H1 (cell line): ENCODE data around the gene SPATA21. TPM values are rescaled to one million over a fixed set of nuclear protein-coding genes. Genes with fewer than 3 reads are reported as not detected.
A peak's percentile ranks its signal among the peaks of the same experiment; 100 is the strongest.

Experiments used
- ATF2 ChIP-seq: IDR thresholded peaks from 2 replicates; pipeline ENCODE4 v1.6.1; 2012; ENCODE audit warnings: low read length, inconsistent platforms
- BACH1 ChIP-seq: IDR thresholded peaks from 2 replicates; pipeline ENCODE4 v1.6.1; 2012; ENCODE audit warnings: low read length, improper control_type of control experiment
- BCL11A ChIP-seq, 2 experiments: IDR thresholded peaks; one replicate each; pipeline ENCODE4 v1.6.1; 2011; ENCODE audit warnings: low read depth in 2 of 2, low read length in 2 of 2, mild to moderate bottlenecking in 2 of 2
- CHD1 ChIP-seq: IDR thresholded peaks from 2 replicates; pipeline ENCODE4 v1.6.1; 2012; ENCODE audit warnings: low read depth, low read length, improper control_type of control experiment
- EGR1 ChIP-seq: IDR thresholded peaks from 2 replicates; pipeline ENCODE4 v1.6.1; 2011; ENCODE audit warnings: low read depth, low read length, borderline replicate concordance
- EP300 ChIP-seq, 2 experiments: IDR thresholded peaks; 1 replicate in 1 of 2; 2 replicates in 1 of 2; pipeline ENCODE4 v1.6.1; 2011 to 2012; ENCODE audit warnings: low read depth in 2 of 2, low read length in 2 of 2, mild to moderate bottlenecking in 2 of 2, borderline replicate concordance in 1 of 2, inconsistent platforms in 1 of 2, moderate library complexity in 1 of 2
- HDAC6 ChIP-seq: IDR thresholded peaks from one replicate; pipeline ENCODE4 v1.7.1; 2012; ENCODE audit warnings: low read depth, mild to moderate bottlenecking, inconsistent platforms, low read length, moderate library complexity
- JUN ChIP-seq: IDR thresholded peaks from 2 replicates; pipeline ENCODE4 v1.6.1; 2011; ENCODE audit warnings: low read depth, mild to moderate bottlenecking, improper control_type of control experiment, low read length
- KDM4A ChIP-seq: IDR thresholded peaks from one replicate; pipeline ENCODE4 v1.7.1; 2012; ENCODE audit warnings: low read depth, mild to moderate bottlenecking, moderate library complexity, low read length, inconsistent platforms; ENCODE audit not compliant: severe bottlenecking
- KDM5A ChIP-seq: fragments of 200-600 bp; IDR thresholded peaks from 2 replicates; pipeline ENCODE4 v1.7.1; 2012; ENCODE audit warnings: mild to moderate bottlenecking, low read length, inconsistent platforms, mixed read lengths
- MAX ChIP-seq: IDR thresholded peaks from 2 replicates; pipeline ENCODE4 v1.6.1; 2012; ENCODE audit warnings: inconsistent platforms
- NANOG ChIP-seq: IDR thresholded peaks from 2 replicates; pipeline ENCODE4 v1.6.1; 2011; ENCODE audit warnings: low read length, low read depth, mild to moderate bottlenecking, inconsistent platforms; ENCODE audit not compliant: insufficient read depth, poor library complexity, severe bottlenecking
- RAD21 ChIP-seq, 2 experiments: IDR thresholded peaks in 1 of 2; conservative IDR thresholded peaks in 1 of 2; 2 replicates each; pipeline ENCODE4 v1.6.1; 2011; ENCODE audit warnings: low read depth in 2 of 2, low read length in 2 of 2, improper control_type of control experiment in 1 of 2, inconsistent platforms in 1 of 2, mild to moderate bottlenecking in 1 of 2, moderate library complexity in 1 of 2
- SAP30 ChIP-seq: fragments of 300-600 bp; sonication (generic); IDR thresholded peaks from 2 replicates; pipeline ENCODE4 v1.7.1; 2012; ENCODE audit warnings: low read length, moderate library complexity, mild to moderate bottlenecking, inconsistent platforms; ENCODE audit not compliant: insufficient read depth, insufficient replicate concordance
- SIN3A ChIP-seq, 2 experiments: IDR thresholded peaks in 1 of 2; conservative IDR thresholded peaks in 1 of 2; 2 replicates each; pipeline ENCODE4 v1.6.1; 2011 to 2012; ENCODE audit warnings: low read length in 2 of 2, improper control_type of control experiment in 1 of 2, low read depth in 1 of 2, mild to moderate bottlenecking in 1 of 2
- SP4 ChIP-seq: IDR thresholded peaks from 2 replicates; pipeline ENCODE4 v1.6.1; 2012; ENCODE audit warnings: low read length, inconsistent platforms
- TAF7 ChIP-seq: optimal IDR thresholded peaks from 2 replicates; pipeline ENCODE3; 2011; ENCODE audit warnings: low read depth, mild to moderate bottlenecking, inconsistent platforms, low read length, moderate library complexity, borderline replicate concordance
- TEAD4 ChIP-seq: IDR thresholded peaks from 2 replicates; pipeline ENCODE4 v1.6.1; 2012; ENCODE audit warnings: low read depth, low read length, inconsistent platforms, mixed read lengths
- polyA plus RNA-seq, 7 experiments: library from polyadenylated mRNA; depleted of rRNA in 3 of 7; stranded (reverse) in 5 of 7; unstranded in 2 of 7; fragments of >200 nt in 5 of 7; fragments of 200-250 nt in 2 of 7; gene quantifications; 1 replicate in 5 of 7; 2 replicates in 1 of 7; 4 replicates in 1 of 7; pipeline versions ENCODE4 v1.2.1 to v1.2.3, GENCODE V29; 2011 to 2013; ENCODE audit warnings: missing spikeins in 2 of 7, mixed read lengths in 2 of 7
- total RNA-seq: library from RNA; stranded (reverse); fragmentation: NEBNext Ultra II Directional; extraction: Animal tissue kit (Norgen Biotek cat#: 25700); gene quantifications from 2 replicates; pipeline ENCODE4 v1.2.1, GENCODE V29; 2021
- TF ChIP-seq, protein P1 (sequence below): IDR thresholded peaks from 2 replicates; pipeline ENCODE4 v1.6.1; 2012; ENCODE audit warnings: inconsistent platforms

The SPATA21 gene
- total and polyA plus RNA-seq, 2 of the 8 experiments (the other 6 are each of a cell fraction or from before 2014, with no cell fraction given): not detected

GRCh38 chr1:16351994-16352841, 85.0 kb downstream of the SPATA21 start, which contains the start of gene FBXO42 (continued):
- TF ChIP-seq JUN (no peak), BCL11A (IDR thresholded peaks at IDR 0.05; ENCODE audit: low read depth in 2 of 2, low read length in 2 of 2) (no peak), MAX (peak; percentile 39; the same call in 1 of the 2 replicates), KDM5A (no peak), NANOG (no peak), TEAD4 (peak; percentile 86; the same call in 1 of the 2 replicates), BACH1 (peak; percentile 66), CHD1 (no peak), SIN3A (conservative IDR thresholded peaks at IDR 0.05 in 1 of 2, IDR thresholded peaks at IDR 0.05 in 1 of 2; ENCODE audit: low read depth in 1 of 2, low read length in 2 of 2) (no peak), EGR1 (no peak), TAF7 (peak; percentile 38), EP300 (IDR thresholded peaks at IDR 0.05; ENCODE audit: borderline replicate concordance in 1 of 2, low read depth in 2 of 2, low read length in 2 of 2) (peak in 1 of 2 experiments; percentile 16; a peak in 1 of 3 replicates), RAD21 (IDR thresholded peaks at IDR 0.05 in 1 of 2, conservative IDR thresholded peaks at IDR 0.05 in 1 of 2; ENCODE audit: low read depth in 2 of 2, low read length in 2 of 2) (peak in 1 of 2 experiments; percentile 33; a peak in 1 of 4 replicates), SP4 (no peak), HDAC6 (no peak), ATF2 (no peak), SAP30 (no peak), KDM4A (peak; percentile 81)
- TF ChIP-seq, protein P1, sequence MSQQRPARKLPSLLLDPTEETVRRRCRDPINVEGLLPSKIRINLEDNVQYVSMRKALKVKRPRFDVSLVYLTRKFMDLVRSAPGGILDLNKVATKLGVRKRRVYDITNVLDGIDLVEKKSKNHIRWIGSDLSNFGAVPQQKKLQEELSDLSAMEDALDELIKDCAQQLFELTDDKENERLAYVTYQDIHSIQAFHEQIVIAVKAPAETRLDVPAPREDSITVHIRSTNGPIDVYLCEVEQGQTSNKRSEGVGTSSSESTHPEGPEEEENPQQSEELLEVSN: peak; percentile 39; the same call in 1 of the 2 replicates
